GM12873 (cell line): ENCODE measurements around the gene ATXN7.

Experiments used
- CTCF ChIP-seq: IDR thresholded peaks from 2 replicates; pipeline ENCODE4 v1.5.1; 2012; ENCODE audit warnings: low read depth, mild to moderate bottlenecking, moderate library complexity, low read length, control low read depth; ENCODE audit not compliant: insufficient read depth; ENCODE audit errors: missing control alignments

The ATXN7 gene

GRCh38 chr3:64033069-64033468 is 169.4 kb downstream of the ATXN7 start:
- TF ChIP-seq CTCF: no peak

GRCh38 chr3:64037084-64037483 is 173.4 kb downstream of the ATXN7 start:
- no peak for TF ChIP-seq CTCF

- no peak for TF ChIP-seq CTCF
These were observed 174.6 kb downstream of the ATXN7 start for GRCh38 chr3:64038253-64038767.

GRCh38 chr3:64039332-64039731 is 175.7 kb downstream of the ATXN7 start:
- no peak for TF ChIP-seq CTCF

- no peak for TF ChIP-seq CTCF
These were observed 176.5 kb downstream of the ATXN7 start for GRCh38 chr3:64039981-64040733.

- no peak for TF ChIP-seq CTCF
These were observed 179.3 kb downstream of the ATXN7 start for GRCh38 chr3:64042952-64043351.

- TF ChIP-seq CTCF: no peak
These were observed 182.9 kb downstream of the ATXN7 start for GRCh38 chr3:64046592-64046991.
